OCI-LY7 (cell line): ENCODE results near the gene SERINC5.

Experiments
- EZH2phosphoT487 ChIP-seq: fragments of 200-600 bp; sonication (generic); IDR thresholded peaks from 2 replicates; pipeline ENCODE4 v1.6.1; 2018; ENCODE audit warnings: low read depth, borderline replicate concordance, mild to moderate bottlenecking, mixed run types, antibody characterized with exemption, low read length, moderate library complexity, mixed read lengths
- TF ChIP-seq, protein P1 (sequence below): fragments of 200-600 bp; sonication (generic); conservative IDR thresholded peaks from 2 replicates; pipeline ENCODE4 v1.5.1; 2014; ENCODE audit warnings: mild to moderate bottlenecking, antibody characterized with exemption, low read length, moderate library complexity, mixed read lengths

- TF ChIP-seq, protein P1, sequence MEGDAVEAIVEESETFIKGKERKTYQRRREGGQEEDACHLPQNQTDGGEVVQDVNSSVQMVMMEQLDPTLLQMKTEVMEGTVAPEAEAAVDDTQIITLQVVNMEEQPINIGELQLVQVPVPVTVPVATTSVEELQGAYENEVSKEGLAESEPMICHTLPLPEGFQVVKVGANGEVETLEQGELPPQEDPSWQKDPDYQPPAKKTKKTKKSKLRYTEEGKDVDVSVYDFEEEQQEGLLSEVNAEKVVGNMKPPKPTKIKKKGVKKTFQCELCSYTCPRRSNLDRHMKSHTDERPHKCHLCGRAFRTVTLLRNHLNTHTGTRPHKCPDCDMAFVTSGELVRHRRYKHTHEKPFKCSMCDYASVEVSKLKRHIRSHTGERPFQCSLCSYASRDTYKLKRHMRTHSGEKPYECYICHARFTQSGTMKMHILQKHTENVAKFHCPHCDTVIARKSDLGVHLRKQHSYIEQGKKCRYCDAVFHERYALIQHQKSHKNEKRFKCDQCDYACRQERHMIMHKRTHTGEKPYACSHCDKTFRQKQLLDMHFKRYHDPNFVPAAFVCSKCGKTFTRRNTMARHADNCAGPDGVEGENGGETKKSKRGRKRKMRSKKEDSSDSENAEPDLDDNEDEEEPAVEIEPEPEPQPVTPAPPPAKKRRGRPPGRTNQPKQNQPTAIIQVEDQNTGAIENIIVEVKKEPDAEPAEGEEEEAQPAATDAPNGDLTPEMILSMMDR = no peak
- no peak for TF ChIP-seq EZH2phosphoT487
Observed at GRCh38 chr5:80190960-80191359, 64.9 kb downstream of the SERINC5 start.
